Glutamatergic neuron (in vitro differentiated cells): Measurements from ENCODE around the gene BPI. TPM values are rescaled to one million over a fixed set of nuclear protein-coding genes. Genes with fewer than 3 reads are reported as not detected.

ENCODE experiments used
- DNase-seq: peaks from one replicate; pipeline ENCODE4 v3.0.0; 2022
- H3K27ac Mint-ChIP-seq: one replicate; pipeline ENCODE4 v1.8.0; 2020; ENCODE audit warnings: mild to moderate bottlenecking, mixed read lengths, inconsistent platforms; ENCODE audit not compliant: unreplicated experiment
- H3K27me3 Mint-ChIP-seq: one replicate; pipeline ENCODE4 v1.8.0; 2020; ENCODE audit warnings: mild to moderate bottlenecking, moderate library complexity, mixed read lengths, inconsistent platforms; ENCODE audit not compliant: unreplicated experiment
- H3K36me3 Mint-ChIP-seq: one replicate; pipeline ENCODE4 v1.8.0; 2020; ENCODE audit warnings: mild to moderate bottlenecking, mixed read lengths, inconsistent platforms; ENCODE audit not compliant: unreplicated experiment
- H3K4me1 Mint-ChIP-seq: one replicate; pipeline ENCODE4 v1.8.0; 2020; ENCODE audit warnings: mild to moderate bottlenecking, low read depth, mixed read lengths, inconsistent platforms; ENCODE audit not compliant: unreplicated experiment
- H3K4me3 Mint-ChIP-seq: one replicate; pipeline ENCODE4 v1.8.0; 2020; ENCODE audit warnings: mild to moderate bottlenecking, mixed read lengths, inconsistent platforms; ENCODE audit not compliant: unreplicated experiment
- H3K9me3 Mint-ChIP-seq: one replicate; pipeline ENCODE4 v1.8.0; 2020; ENCODE audit warnings: mild to moderate bottlenecking, moderate library complexity, mixed read lengths, inconsistent platforms; ENCODE audit not compliant: unreplicated experiment
- total RNA-seq: library from RNA; stranded (reverse); fragmentation: NEBNext Ultra II Directional; extraction: Animal tissue kit (Norgen Biotek cat#: 25700); gene quantifications from one replicate; pipeline ENCODE4 v1.2.1, GENCODE V29; 2021; ENCODE audit not compliant: unreplicated experiment
- TF ChIP-seq, protein P1 (sequence below): fragments of 200-600 bp; sonication (generic); IDR thresholded peaks from one replicate; pipeline ENCODE4 v1.5.0; 2021; ENCODE audit not compliant: partially characterized antibody, unreplicated experiment

BPI gene
- total RNA-seq, 1 donor from 2014 or later, result not detected

DNA sequence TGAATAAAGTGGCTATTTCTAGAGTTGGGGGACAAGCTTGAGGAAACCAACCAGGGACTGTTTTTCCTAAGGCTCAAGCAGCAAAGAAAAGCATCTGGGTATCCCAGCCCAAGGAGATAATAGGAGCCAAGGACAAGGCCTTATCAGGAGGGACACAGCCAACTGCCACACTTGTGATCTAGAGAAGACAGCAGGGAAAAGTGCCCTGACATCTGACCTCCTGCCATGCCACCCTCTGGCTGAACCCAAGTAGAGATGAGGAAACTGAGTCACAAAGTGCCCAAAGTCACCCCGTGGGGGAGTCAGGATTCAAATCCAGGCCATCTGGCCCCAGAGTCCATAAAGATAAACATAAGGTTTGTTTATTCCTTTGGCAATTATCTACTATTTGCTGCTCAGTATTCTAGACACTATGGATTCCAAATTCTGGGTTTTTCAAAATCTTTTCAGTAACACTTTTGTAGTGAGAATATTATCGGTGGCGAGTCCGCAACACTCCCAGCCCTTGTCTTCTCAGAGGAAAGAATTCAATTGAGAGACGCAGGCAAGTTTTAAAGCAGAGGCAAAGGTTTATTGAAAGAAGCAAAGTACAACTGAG is 38.9 kb downstream of the BPI start:
- Mint-ChIP-seq H3K27ac (no peak overlapping the region), H3K9me3 (peaks cover 4% of the 10 kb centered on the region), H3K36me3 (peaks cover 5% of the 10 kb centered on the region), H3K27me3 (peaks cover 4% of the 10 kb centered on the region), H3K4me1 (peaks cover 20% of the 10 kb centered on the region), H3K4me3 (no peak overlapping the region)
- TF ChIP-seq, protein P1, sequence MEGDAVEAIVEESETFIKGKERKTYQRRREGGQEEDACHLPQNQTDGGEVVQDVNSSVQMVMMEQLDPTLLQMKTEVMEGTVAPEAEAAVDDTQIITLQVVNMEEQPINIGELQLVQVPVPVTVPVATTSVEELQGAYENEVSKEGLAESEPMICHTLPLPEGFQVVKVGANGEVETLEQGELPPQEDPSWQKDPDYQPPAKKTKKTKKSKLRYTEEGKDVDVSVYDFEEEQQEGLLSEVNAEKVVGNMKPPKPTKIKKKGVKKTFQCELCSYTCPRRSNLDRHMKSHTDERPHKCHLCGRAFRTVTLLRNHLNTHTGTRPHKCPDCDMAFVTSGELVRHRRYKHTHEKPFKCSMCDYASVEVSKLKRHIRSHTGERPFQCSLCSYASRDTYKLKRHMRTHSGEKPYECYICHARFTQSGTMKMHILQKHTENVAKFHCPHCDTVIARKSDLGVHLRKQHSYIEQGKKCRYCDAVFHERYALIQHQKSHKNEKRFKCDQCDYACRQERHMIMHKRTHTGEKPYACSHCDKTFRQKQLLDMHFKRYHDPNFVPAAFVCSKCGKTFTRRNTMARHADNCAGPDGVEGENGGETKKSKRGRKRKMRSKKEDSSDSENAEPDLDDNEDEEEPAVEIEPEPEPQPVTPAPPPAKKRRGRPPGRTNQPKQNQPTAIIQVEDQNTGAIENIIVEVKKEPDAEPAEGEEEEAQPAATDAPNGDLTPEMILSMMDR, result no peak
- no peak for DNase-seq

DNA sequence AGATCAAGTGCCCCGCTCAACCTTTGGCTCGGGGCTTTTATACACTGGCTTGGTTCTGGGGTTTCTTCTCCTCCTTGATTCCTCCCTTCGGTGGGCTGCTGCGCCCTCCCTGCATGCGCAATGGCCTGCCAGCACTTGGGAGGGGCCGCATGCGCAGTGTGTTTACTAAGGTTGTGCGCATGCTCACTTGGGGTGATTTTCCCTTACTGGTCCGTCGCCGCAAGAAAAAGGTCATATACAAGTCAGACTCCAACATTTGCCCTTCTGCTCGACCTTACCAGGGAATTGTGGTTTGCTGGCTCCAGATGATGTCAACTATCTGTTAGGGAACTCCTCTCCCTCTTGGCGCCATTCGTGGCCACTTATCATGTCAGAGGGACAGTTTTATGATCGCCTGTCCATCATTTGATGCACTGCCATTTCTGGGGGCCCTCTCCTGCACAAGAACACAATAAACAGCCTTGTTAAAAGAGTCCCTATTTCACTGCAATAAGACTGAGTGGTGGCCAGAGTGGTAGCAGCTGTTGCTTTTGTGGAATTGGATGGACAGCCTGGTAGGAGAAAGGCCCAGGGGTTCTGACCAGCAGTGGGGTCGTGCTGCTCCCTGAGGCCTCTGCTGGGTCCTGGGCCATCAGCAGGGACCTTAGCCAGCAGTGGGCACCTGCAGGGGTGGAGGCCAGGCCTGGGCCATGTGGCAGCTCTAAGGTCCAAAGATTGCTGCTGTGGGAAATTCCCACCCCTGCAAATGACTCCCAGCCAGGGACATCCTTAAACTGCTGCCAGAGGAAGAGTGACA is 39.6 kb downstream of the BPI start:
- DNase-seq, result no peak
- Mint-ChIP-seq H3K4me3 (no peak overlapping the region), H3K4me1 (peaks cover 21% of the 10 kb centered on the region), H3K27ac (peak overlapping the region; percentile 68), H3K9me3 (no peaks in the 10 kb centered on the region), H3K27me3 (no peaks in the 10 kb centered on the region), H3K36me3 (no peaks in the 10 kb centered on the region)
- TF ChIP-seq, protein P1, result no peak

DNA sequence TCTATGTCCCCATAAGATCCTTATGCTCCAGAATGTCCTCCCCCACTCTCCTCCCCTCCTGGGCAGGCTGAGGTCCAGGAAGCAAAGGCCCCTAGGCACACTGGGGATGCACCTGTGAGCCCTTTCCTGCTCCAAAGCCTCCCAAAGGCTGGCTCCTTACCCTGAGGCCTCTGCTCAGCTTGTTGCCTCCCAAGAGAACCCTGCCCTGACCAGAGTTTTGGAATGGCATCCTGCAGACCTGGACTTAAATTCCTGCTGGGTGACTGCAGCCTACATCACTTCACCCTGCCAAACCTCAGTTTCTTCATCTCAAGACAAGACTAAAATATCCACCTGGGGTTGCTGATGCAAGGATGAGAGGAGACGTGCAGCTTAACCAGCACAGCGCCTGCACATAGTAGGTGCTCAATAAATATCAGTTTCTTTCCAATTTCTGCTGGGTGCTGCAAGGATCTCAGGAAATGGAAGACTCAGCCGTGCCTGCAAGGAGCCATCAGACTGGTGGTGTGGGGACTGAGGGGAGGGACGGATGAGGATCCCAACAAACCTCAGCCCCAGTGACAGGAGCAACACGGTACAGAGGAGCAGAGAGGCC is 40.2 kb downstream of the BPI start:
- Mint-ChIP-seq H3K36me3 (no peaks in the 10 kb centered on the region), H3K27me3 (no peaks in the 10 kb centered on the region), H3K4me3 (no peak overlapping the region), H3K9me3 (no peaks in the 10 kb centered on the region), H3K27ac (no peak overlapping the region), H3K4me1 (peaks cover 21% of the 10 kb centered on the region)
- TF ChIP-seq, protein P1, result no peak
- no peak for DNase-seq

DNA sequence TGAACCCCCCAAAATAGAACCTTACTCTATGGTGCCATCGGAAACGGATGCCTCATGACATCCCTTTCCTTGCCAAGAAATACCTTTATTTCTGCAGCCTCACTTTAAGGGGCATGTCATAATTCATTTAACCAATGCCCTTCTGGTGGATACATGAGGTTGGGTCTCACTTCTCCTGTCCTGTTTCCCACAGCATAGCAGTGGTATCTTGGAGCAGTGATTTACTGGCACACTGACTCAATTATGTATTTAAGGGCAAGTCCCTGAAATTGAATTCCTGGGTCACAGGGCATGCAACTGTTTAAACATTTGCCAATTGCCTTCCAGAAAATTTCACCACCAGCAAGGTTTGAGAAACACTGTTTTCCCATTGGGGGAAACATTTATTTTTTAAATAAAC is 41.7 kb downstream of the BPI start:
- TF ChIP-seq, protein P1, result no peak
- Mint-ChIP-seq H3K9me3 (no peaks in the 10 kb centered on the region), H3K4me1 (peaks cover 21% of the 10 kb centered on the region), H3K36me3 (no peaks in the 10 kb centered on the region), H3K4me3 (no peak overlapping the region), H3K27me3 (no peaks in the 10 kb centered on the region), H3K27ac (no peak overlapping the region)
- DNase-seq, result no peak

DNA sequence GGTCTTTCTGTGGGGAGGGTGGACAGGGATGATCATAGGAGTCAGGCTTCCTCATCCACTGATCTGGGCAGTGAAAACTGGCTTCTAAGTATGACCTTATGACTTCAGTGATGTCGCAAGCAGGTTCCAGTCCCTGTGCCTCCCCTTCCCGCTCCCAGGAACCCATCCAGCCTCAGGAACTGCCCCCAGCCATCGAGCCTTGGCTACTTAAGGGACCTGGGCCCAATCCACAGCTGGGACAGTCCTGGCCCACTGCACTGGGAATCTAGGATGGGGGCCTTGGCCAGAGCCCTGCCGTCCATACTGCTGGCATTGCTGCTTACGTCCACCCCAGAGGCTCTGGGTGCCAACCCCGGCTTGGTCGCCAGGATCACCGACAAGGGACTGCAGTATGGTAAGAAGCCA is 42.3 kb downstream of the BPI start, which contains the start of gene LBP:
LBP (plus strand) TSS at position 236 of the 405 bp plus-strand sequence; CDS start at position 271, 35 bp downstream.
- TF ChIP-seq, protein P1, result no peak
- DNase-seq, result no peak
- Mint-ChIP-seq H3K9me3 (no peaks in the 10 kb centered on the region), H3K36me3 (no peaks in the 10 kb centered on the region), H3K4me1 (peaks cover 21% of the 10 kb centered on the region), H3K27ac (no peak within 1 kb of the TSS), H3K4me3 (no peak within 1 kb of the TSS), H3K27me3 (no peaks in the 10 kb centered on the region)
